Neural cell (in vitro differentiated cells): ENCODE data around the gene F3. TPM values are rescaled to one million over a fixed set of nuclear protein-coding genes. Genes with fewer than 3 reads are reported as not detected.

Experiments
- H2AFZ ChIP-seq: fragments of 200-600, 300-800 bp; sonication (generic), shearing (Covaris generic); 2 replicates; pipeline ENCODE4 v1.6.0; 2014; ENCODE audit warnings: low read depth, mild to moderate bottlenecking, antibody characterized with exemption, low read length, moderate library complexity
- H3F3A ChIP-seq: fragments of 200-600 bp; shearing (Covaris generic); 2 replicates; pipeline ENCODE4 v1.6.1; 2016; ENCODE audit warnings: mild to moderate bottlenecking, moderate library complexity, mixed read lengths, antibody characterized with exemption, low read length; ENCODE audit not compliant: insufficient read depth, poor library complexity, severe bottlenecking
- H3K27ac ChIP-seq: fragments of 200-600, 300-800 bp; sonication (generic), shearing (Covaris generic); 2 replicates; pipeline ENCODE4 v1.5.1; 2014; ENCODE audit warnings: mild to moderate bottlenecking, low read length, moderate library complexity
- H3K27me3 ChIP-seq: fragments of 300-800, 200-600 bp; sonication (generic), shearing (Covaris generic); 2 replicates; pipeline ENCODE4 v1.6.0; 2014; ENCODE audit warnings: mild to moderate bottlenecking, low read depth, low read length, moderate library complexity; ENCODE audit not compliant: insufficient read depth
- H3K36me3 ChIP-seq: fragments of 300-800, 200-600 bp; sonication (generic), shearing (Covaris generic); 2 replicates; pipeline ENCODE4 v1.5.1; 2014; ENCODE audit warnings: mild to moderate bottlenecking, antibody characterized with exemption, low read length, moderate library complexity; ENCODE audit not compliant: insufficient read depth
- H3K4me2 ChIP-seq: fragments of 300-800, 200-600 bp; sonication (generic), shearing (Covaris generic); 2 replicates; pipeline ENCODE4 v1.6.0; 2014; ENCODE audit warnings: mild to moderate bottlenecking, low read length
- H3K4me3 ChIP-seq: fragments of 300-800, 200-600 bp; sonication (generic), shearing (Covaris generic); 2 replicates; pipeline ENCODE4 v1.5.1; 2014; ENCODE audit warnings: mild to moderate bottlenecking, low read length, moderate library complexity
- H3K79me2 ChIP-seq: fragments of 200-600 bp; shearing (Covaris generic); replicated peaks from 2 replicates; pipeline ENCODE4 v1.6.0; 2014; ENCODE audit warnings: mild to moderate bottlenecking, low read length, moderate library complexity; ENCODE audit not compliant: insufficient read depth
- H3K9ac ChIP-seq: fragments of 300-800, 200-600 bp; sonication (generic), shearing (Covaris generic); 2 replicates; pipeline ENCODE4 v1.6.1; 2016; ENCODE audit warnings: mild to moderate bottlenecking, low read length, mixed read lengths
- H3K9me2 ChIP-seq: fragments of 200-600 bp; shearing (Covaris generic); 2 replicates; pipeline ENCODE4 v1.6.1; 2016; ENCODE audit warnings: mild to moderate bottlenecking, low read length, mixed read lengths; ENCODE audit not compliant: insufficient read depth
- H3K9me3 ChIP-seq: fragments of 200-600, 300-800 bp; sonication (generic), shearing (Covaris generic); 2 replicates; pipeline ENCODE4 v1.6.1; 2016; ENCODE audit warnings: mild to moderate bottlenecking, mixed run types, low read length, moderate library complexity, mixed read lengths
- H4K20me1 ChIP-seq: fragments of 200-600 bp; shearing (Covaris generic); 2 replicates; pipeline ENCODE4 v1.6.1; 2016; ENCODE audit warnings: mild to moderate bottlenecking, mixed run types; ENCODE audit not compliant: insufficient read depth
- CTCF ChIP-seq: fragments of 450-650 bp; IDR thresholded peaks from 2 replicates; pipeline ENCODE4 v1.5.1; 2014; ENCODE audit warnings: antibody characterized with exemption, mild to moderate bottlenecking, moderate library complexity; ENCODE audit not compliant: poor library complexity, severe bottlenecking
- EP300 ChIP-seq: fragments of 450-650 bp; conservative IDR thresholded peaks from 2 replicates; pipeline ENCODE4 v1.6.1; 2014; ENCODE audit warnings: antibody characterized with exemption, mild to moderate bottlenecking, moderate library complexity; ENCODE audit not compliant: poor library complexity, severe bottlenecking
- EZH2 ChIP-seq: fragments of 200-600, 300-800 bp; shearing (Covaris generic), sonication (generic); IDR thresholded peaks from 2 replicates; pipeline ENCODE4 v1.6.1; 2014; ENCODE audit warnings: antibody characterized with exemption, low read length, borderline replicate concordance, mild to moderate bottlenecking; ENCODE audit not compliant: insufficient read depth, poor library complexity, severe bottlenecking
- MXI1 ChIP-seq: fragments of 450-650 bp; conservative IDR thresholded peaks from 2 replicates; pipeline ENCODE4 v1.6.1; 2014; ENCODE audit warnings: antibody characterized with exemption, mild to moderate bottlenecking; ENCODE audit not compliant: poor library complexity, severe bottlenecking
- POLR2AphosphoS5 ChIP-seq: IDR thresholded peaks from 2 replicates; pipeline ENCODE4 v1.6.1; 2012
- RAD21 ChIP-seq: fragments of 450-650 bp; conservative IDR thresholded peaks from 2 replicates; pipeline ENCODE4 v1.6.1; 2014; ENCODE audit warnings: antibody characterized with exemption, mild to moderate bottlenecking, moderate library complexity
- REST ChIP-seq: IDR thresholded peaks from 2 replicates; pipeline ENCODE4 v1.6.1; 2012; ENCODE audit warnings: borderline replicate concordance
- SMC3 ChIP-seq: fragments of 450-650 bp; conservative IDR thresholded peaks from 2 replicates; pipeline ENCODE4 v1.6.1; 2014; ENCODE audit warnings: antibody characterized with exemption, mild to moderate bottlenecking, moderate library complexity; ENCODE audit not compliant: poor library complexity
- TAF1 ChIP-seq: IDR thresholded peaks from 2 replicates; pipeline ENCODE4 v1.6.1; 2012; ENCODE audit warnings: low read depth
- polyA plus RNA-seq: library from polyadenylated mRNA; depleted of rRNA; stranded (reverse); fragments of >200 nt; gene quantifications from 2 replicates; pipeline ENCODE4 v1.2.3, GENCODE V29; 2014

The F3 gene
- polyA plus RNA-seq, 1 donor from 2014 or later: 0.10 TPM

GRCh38 chr1:94554580-94554979 is 13.0 kb upstream of the F3 start:
- H3F3A ChIP-seq: no peaks in the 10 kb centered on the region
- H3K9me3 ChIP-seq: no peaks in the 10 kb centered on the region
- H4K20me1 ChIP-seq: no peaks in the 10 kb centered on the region
- TF ChIP-seq SMC3 (no peak), POLR2AphosphoS5 (no peak), RAD21 (no peak), EP300 (no peak), REST (no peak), EZH2 (no peak), MXI1 (no peak), CTCF (no peak), TAF1 (no peak)
- H3K9me2 ChIP-seq: no peaks in the 10 kb centered on the region
- H3K27me3 ChIP-seq: no peaks in the 10 kb centered on the region
- no peaks in the 10 kb centered on the region for H3K36me3 ChIP-seq
- no peak overlapping the region for H3K27ac ChIP-seq
- no peak overlapping the region for H3K9ac ChIP-seq
- no peak overlapping the region for H2AFZ ChIP-seq
- H3K4me2 ChIP-seq: no peak overlapping the region
- H3K4me3 ChIP-seq: no peak overlapping the region
- no peaks in the 10 kb centered on the region for H3K79me2 ChIP-seq

GRCh38 chr1:94553931-94554330 is 12.4 kb upstream of the F3 start:
- H3K27ac ChIP-seq: no peak overlapping the region
- no peak overlapping the region for H3K9ac ChIP-seq
- H3K79me2 ChIP-seq: no peaks in the 10 kb centered on the region
- TF ChIP-seq TAF1 (no peak), REST (no peak), MXI1 (no peak), EP300 (no peak), SMC3 (no peak), RAD21 (no peak), CTCF (no peak), POLR2AphosphoS5 (no peak), EZH2 (no peak)
- H3K4me3 ChIP-seq: no peak overlapping the region
- H3F3A ChIP-seq: no peaks in the 10 kb centered on the region
- H3K9me2 ChIP-seq: no peaks in the 10 kb centered on the region
- H3K36me3 ChIP-seq: no peaks in the 10 kb centered on the region
- no peaks in the 10 kb centered on the region for H3K9me3 ChIP-seq
- H3K4me2 ChIP-seq: no peak overlapping the region
- no peaks in the 10 kb centered on the region for H4K20me1 ChIP-seq
- H3K27me3 ChIP-seq: no peaks in the 10 kb centered on the region
- H2AFZ ChIP-seq: no peak overlapping the region
